NB4 (cell line): ENCODE results near the gene POP4.

Experiments
- POLR2A ChIP-seq: IDR thresholded peaks from 2 replicates; pipeline ENCODE4 v1.6.1; 2011; ENCODE audit warnings: mild to moderate bottlenecking; ENCODE audit not compliant: insufficient read length; ENCODE audit errors: extremely low read depth
- TF ChIP-seq, protein P1 (sequence below): IDR thresholded peaks from one replicate; pipeline ENCODE4 v1.5.1; 2012; ENCODE audit warnings: low read depth, low read length

- no peak for TF ChIP-seq POLR2A
- TF ChIP-seq, protein P1, sequence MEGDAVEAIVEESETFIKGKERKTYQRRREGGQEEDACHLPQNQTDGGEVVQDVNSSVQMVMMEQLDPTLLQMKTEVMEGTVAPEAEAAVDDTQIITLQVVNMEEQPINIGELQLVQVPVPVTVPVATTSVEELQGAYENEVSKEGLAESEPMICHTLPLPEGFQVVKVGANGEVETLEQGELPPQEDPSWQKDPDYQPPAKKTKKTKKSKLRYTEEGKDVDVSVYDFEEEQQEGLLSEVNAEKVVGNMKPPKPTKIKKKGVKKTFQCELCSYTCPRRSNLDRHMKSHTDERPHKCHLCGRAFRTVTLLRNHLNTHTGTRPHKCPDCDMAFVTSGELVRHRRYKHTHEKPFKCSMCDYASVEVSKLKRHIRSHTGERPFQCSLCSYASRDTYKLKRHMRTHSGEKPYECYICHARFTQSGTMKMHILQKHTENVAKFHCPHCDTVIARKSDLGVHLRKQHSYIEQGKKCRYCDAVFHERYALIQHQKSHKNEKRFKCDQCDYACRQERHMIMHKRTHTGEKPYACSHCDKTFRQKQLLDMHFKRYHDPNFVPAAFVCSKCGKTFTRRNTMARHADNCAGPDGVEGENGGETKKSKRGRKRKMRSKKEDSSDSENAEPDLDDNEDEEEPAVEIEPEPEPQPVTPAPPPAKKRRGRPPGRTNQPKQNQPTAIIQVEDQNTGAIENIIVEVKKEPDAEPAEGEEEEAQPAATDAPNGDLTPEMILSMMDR = no peak
Measured at GRCh38 chr19:29664753-29665214, 58.7 kb downstream of the POP4 start.
